Stimulated activated CD8-positive, alpha-beta memory T cell treated with anti-CD3 and anti-CD28 coated beads, Interleukin-7, amount 100 ng/mL, for 4 hours (primary cell): Measurements from ENCODE around the gene FAF1.

Experiments used
- DNase-seq, 2 donors: peaks; one replicate each; pipeline ENCODE4 v3.0.0-alpha.2; 2020; ENCODE audit warnings: low read depth in 2 of 2

Gene FAF1

DNA sequence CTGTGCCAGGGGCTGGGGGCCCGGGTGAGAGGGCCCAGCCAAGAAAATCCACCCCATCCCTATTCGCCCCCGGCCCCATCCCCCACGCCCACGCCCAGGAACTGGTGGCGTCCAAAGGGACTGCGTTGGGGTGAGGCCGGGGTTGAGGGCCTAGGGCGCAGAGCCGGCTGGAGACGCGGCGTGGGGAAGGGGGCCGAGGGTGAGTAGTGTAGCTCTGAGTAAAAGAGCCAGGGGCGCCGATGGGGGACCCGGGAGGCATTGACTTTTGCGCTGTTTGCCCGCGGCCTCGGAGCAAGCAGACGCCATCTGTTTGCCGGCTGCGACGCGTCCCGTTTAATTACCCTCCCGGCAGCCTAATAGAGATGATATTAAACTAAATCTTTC lies 533.4 kb downstream of the FAF1 start:
- DNase-seq: no peak

DNA sequence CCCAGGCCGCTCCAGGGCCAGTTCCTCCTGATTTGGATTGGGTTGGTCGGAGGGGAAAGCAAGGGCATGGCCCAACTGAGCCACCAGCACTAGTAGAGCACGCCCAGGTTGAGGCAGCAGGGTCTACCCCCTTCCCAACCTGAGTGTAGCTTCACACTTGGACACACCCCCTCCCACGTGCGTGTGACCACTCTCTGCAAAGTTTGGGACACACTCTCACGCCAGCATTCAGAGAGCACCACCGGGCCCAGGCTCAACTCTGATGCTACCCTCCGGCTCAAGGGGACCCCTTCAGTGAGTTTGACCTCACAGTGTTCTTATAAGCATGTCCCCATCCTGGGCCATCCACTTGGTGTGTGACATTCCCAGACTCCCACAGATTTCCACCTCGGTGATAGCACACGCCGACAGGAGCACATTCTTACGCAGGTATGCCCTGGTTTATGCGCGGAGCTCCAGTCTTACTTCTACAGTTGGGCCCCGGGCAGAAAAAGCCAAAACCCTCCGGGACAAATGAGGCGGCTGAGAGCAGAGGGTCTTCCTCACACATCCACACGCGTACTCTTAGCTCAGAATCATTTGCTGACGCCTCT lies 533.9 kb downstream of the FAF1 start:
- no peak for DNase-seq

DNA sequence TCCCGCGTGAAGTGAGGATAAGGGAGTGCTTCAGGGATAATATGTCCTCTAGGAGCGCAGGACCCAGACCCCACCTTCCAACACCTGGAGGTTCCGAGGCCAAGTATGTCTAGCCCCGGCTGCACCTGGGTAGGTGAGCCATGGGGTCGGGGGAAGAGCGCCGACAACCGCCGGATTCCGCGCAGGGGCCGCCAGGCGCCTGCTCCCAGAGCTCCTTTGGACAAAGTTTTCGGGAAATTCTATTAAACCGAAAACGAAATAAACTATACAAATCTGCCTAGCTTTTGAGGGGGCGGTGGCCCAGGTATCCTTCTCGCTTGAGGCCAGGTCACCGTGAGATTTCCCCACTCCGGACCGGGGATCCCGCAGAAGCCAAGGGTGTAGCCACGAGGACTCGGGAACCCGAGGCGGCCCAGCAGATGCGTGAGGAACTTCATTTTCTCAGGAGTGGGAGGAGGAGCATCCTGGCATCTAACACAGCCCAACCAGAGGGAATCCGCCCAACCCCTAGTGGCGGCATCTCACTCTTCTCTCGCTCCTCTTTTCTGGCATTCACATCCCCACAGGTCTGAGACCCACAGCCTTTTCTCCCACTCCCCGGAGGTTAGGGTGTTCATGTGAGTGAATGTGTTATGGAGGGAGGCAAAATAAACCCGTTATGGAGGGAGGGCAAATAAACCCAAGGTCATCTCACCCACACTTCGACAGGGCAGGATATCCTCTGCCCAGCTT lies 534.5 kb downstream of the FAF1 start:
- no peak for DNase-seq

DNA sequence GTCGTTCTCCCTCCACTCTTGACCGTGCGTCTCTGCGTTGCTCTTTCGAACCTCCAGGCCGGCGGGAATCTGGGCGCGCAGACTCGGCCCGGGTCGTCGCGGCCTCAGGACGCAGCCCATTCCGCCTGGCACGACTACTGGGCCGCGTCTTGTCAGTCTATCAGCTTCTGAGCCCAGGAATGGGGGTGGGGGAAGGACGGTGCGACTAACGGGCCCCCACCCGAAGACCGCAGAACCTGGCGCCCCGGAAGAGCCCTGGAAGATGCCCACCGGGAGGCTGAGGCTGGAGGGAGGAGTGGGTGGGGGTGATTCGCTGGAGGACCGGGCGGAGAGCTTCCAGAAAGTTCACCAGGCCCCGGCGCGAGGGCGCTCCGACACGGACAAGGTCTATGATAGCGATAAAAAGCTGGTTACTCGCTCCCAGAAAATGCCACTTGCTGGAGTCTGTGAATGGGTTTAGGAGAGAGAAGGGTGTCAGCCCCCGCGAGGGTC lies 535.1 kb downstream of the FAF1 start:
- no peak for DNase-seq

DNA sequence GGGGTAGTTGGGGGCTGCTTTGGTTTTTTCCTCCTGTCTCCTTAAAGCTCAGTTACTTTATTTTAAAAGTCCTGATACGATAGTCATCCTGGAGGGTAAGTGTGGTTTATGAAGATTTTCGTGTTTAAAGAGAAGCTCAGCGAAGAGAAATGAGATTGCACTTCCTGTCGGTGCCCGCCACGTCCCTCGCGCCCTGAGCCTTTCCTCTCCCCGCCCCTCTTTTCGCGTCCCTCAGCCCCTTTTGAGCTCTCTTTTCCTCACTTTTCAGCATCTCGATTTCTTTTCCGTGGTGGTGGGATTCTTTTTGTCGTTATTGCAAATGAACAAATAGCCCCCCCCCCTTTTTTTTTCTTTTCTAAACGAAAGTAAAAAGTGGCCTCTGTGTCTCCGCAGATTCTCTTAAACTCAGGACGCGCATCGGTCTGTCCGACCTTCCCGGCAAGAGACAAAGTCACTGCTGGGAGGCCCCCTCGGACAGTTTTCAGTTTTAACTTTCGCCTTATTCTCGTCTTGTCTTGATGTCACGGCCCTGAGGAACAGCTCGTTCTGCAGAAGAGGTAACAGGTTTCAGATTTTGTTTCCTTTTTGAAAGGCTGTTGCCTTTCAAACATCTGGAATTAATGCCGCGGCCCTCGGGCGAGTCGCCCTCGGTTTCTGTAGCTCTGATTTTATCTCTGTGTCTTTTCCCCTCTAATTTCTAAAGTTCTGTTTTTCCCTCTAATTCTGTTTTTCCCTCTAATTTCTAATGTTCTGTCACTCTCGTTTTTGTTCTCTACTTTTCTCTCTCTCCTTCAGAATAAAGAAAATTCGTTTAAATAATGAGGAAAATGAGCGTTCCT lies 535.8 kb downstream of the FAF1 start:
- DNase-seq: no peak

DNA sequence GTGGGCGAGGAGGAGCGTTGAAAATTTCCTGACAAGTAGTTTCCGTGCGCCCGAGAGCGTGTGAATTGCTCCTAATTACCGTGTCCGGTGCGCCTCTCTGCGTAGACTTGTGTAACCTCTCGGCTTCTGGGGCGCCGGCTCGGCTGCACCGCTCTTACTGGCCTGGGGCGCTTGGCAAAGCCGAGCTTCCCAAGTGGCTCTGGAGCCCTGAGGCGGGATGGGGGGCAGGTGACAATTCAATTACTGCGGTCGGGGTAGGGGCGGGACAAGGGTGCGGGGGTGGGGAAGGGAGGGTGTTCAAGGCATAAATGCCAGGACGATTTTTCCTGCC lies 536.4 kb downstream of the FAF1 start:
- no peak for DNase-seq

DNA sequence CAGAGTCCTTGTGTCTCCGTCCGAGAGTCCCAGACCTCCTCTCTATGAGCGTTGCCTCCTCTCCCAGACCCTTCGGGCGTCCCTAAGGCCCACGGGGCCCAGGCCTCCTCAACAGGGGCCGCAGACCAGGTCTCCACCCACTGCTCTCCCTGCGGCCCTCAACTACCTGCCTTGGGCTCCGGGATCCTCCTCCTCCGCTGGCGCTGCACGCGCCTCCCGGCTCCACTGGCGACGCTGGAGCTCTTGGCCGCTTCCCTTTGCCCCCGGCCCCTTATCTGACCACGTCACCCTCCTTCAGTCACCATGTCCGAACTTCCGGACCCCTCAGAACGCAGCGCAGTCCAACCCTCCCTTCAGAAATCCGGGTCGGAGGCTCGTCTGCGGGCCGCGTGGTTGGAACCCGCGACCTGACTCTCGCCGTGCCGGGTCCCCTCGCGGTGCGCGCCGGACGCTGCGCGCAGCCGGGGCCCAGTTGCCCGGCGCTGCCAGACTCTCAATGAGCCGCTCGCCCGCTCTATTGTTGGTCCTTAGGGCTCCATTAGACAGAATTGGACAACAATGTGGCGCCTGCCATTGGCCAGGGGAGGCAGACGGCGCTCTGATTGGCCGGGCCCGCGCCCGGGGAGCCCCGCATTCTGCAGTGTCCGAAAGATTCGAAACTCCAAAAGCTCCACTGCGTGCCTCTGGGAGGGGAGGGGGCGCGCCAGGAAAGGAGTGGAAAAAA lies 537.0 kb downstream of the FAF1 start, which contains the start of gene DMRTA2:
TSS of gene DMRTA2 (minus strand) at position 498 of the 724 bp plus-strand sequence. CDS start 1,907 bp downstream, outside the sequence.
- DNase-seq: no peak

DNA sequence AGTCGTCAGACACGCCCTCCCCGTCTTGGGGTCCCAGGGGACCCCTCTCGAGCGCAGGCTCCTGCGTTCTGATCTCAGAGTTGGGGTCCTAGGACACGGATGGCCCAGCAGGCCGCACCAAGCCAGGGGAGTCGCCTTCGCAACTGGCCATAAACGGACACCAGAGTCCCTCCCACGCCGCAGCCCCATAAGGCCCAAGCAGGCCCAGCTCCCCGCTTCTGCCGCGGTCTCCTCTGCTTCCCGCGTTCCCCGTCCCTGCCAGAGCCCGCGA lies 537.5 kb downstream of the FAF1 start:
- no peak for DNase-seq

DNA sequence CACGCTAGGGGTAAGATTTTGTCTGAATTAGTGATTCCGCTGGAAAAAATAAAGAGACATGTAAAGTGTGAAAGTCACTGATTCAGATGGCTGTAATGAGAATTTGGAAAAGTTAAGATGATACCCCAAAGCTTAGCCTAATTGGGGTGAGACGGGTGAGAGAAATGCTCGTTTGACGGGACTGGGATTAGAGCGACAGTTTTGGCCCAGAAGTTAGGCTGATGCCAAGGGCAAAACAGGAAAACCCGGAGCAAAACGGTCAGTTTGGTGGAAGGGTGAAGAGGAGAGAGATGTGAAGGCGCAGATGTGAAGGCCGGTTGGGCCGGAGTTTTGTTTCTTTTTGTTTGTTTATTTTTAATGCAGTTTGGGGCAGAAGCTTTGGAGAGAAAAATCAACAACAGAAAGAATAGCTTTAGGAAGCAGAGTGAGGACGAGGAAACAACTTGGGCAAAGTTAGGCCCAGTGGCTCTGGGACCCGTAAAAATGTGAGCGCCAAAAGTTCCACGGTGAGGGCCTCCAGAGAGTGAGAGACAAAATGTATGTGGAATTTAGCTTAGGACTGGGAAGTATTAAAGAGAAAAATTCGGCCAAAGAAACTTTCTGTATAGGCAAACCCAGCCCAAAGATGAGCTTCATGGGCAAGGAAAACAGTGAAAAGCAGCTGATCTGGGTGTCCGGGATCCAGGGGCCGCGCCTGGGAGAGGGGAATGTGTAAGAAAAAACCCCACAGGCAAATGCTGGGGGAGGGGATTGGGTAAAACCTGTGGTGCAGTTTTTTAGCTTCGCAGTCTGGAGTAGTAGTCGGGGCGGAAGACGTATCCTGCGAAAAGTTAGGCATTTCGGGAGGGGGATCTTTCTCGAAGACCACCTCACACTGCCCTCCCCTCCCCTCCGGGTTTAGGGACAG lies 538.0 kb downstream of the FAF1 start:
- no peak for DNase-seq

DNA sequence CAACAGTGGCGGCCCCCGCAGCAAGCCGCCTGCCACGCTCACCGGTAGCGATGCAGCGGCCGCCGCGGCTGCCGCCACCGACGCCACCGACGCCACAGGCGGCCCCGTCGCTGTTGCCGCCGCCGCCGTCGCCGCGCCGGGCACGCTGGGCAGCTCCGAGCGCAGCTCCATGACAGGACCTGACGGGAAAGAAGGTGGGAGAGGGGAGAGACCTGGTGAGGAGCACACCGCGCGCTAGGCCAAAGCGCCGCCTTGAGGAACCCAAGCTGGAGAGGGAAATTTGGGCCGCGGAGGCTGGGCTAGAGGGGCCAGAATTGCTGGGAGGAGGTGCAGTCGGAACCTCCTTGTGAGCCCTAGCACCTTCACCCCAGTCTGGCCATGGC lies 538.7 kb downstream of the FAF1 start:
- no peak for DNase-seq

DNA sequence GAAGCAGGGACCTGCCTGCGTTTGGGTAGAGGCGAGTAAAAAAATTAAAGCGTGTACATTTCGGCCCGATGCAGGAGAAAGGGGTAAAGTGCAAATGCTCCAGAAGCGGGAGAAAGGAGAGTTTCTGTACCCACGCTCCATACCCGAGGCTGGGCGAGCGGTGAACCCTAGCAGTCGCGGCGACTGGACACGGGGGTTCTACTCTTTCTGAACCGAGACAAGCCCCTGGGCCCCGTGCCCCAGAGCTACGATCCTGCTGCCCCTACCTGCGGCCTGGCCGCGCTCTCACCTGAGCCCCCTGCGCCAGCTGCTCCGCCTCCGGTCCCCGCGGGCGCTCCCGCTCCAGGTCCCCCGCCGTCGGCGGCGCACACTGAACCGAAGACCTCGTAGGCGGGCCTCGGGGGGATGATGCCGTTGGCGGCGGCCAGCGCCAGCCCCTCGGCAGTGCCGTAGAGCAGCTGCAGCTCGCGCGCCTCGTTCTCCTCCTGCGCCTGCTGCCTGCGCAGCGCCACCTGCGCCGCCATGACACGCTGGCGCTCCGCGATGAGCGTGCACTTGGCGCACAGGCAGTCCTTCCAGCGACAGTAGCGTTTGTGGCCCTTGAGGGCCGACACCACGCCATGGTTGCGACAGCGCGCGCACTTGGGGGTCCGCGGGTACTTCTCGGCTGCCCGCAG lies 539.2 kb downstream of the FAF1 start:
- no peak for DNase-seq

DNA sequence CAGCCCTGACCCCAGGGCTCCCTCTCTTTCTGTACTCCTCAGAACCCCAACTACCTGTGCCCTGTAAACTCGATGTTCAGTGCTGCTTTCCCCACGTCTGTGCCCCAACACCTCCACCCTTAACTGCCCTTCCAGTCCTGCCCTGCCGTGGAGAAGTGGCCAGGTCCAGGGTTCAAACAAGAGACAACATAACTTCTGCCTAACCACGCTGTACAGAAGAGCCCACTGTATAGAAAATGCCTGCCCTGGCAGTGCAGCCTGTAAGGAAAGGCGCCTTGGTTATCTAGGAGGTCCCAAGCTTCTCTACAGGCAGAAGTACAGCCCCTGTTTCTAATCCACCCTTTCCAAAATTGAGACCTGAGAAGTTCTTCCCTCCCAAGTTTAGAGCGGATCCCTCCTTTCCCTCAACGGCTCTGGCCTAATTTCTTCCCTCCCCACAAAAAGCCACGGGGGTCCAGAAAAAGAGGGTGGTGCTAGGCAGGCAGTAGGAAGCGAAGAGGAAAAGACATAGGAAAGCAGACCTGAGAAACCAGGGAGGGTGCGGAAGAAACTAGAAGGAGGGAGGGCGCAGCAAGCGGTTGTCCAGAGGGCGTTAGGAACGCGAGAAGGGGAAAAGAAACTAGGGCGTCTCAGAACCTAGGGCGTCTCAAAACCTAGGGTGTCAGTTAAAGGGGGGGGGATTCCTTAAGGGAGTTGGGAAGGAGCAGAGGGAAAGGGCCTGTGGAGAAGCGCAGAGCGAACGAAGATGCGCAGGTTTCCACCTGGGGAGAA lies 540.0 kb downstream of the FAF1 start:
- DNase-seq: no peak

DNA sequence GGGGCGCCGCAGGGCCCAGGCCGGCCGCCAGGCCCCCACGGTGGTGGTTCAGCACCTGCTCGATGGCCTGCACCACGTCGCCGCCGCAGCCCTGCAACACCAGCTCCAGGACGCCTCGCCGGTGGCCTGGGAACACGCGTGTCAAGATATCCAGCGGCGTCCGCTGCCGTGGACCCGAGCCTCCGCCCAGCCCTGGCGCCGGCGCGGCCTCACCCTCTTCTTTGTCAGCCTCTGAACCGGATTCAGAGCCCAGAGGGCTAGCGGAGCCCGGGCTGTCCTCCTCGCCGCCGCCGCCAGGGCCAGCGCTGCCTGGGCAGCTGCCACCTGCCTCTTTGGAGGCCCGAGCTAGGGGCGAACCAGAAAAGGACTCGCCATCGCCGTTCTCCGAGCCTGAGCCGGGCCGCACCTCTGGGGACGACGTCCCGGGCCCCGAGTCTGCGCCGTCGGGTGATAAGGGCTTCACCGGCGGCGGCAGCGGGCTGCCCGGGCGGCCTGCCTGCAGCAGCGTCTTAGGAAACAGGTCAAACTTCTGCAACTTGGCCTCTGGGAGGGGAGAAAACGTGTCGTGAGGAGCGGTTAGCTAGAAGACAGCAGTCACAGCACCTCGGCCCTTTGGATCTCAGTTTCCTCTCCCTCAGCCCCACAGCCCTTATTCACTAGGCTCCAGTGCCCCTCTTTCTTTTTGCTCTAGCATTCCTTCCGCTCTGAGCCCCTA lies 540.7 kb downstream of the FAF1 start:
- no peak for DNase-seq

DNA sequence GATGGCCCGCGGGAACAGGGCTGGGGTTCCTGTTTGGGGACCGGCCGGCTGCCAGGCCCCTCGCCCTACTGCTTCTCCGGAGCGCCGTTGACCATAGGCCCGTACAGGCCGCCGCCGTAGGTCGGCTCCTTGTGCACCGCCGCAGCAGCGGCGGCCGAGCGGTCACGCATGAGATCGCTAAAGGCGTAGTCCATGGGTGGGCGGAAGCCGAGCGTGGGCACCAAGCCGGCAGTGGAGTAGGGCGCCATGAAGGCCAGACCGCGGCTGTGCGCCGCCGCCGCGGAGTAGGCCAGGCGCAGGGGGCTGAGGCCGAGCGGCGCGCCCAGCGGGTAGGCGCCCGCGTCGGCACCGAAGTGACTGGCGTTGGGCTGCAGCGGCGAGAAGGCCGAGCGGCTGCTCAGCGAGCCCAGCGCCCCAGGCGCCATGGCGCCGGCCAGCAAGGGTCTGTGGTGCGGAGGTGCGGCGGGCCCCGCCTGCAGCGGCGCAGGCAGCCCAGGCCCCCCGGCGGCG lies 541.4 kb downstream of the FAF1 start:
- DNase-seq: no peak

DNA sequence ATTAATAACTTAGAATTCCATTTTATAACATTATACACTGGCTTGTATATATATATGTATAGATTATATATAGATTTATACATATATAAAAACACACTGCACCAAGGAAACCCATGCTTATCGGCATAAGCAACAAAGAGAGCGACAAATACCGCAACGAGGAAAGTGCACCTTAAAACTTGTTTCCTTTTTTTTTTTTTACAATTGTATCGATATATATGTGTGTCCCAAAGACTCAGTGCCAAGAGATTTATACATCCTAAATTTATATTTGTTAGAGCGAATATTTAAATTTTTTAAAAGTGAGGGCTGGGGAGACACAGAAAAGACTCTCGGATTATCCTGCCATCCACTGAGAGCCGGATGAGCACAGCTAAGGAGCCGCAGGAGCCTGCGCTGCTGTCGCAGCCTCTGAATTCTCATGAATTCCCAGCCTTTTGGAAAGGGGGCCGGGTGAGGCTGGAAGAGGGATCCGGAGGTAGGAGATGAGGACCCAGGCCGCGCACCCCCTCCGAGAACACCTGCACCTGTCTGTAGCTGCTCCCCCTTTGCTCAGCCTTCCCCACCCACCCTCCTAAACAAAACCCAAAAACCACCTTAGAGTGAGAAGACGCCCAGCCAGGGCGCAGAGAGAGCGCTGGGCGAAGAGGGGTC lies 542.0 kb downstream of the FAF1 start:
- DNase-seq: no peak

DNA sequence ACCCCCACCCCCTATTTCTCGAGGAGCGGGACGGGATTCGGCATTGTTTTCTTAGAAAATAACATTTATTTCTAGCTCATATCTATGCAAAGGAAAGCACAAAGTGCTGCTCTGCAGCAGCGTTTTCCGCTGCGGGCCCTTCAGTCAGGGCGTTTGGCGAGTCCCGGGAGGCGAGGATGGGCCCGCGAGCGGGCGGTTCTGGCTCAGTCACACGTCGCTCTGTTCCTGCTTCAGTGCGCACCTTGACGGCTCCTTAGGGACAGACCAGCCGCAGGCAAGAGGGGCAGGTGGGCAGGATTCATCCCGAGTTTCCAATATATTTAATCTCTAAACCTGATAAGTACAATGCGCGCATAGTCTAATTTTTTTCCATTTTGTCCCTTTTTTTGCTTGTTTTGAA lies 542.6 kb downstream of the FAF1 start:
- no peak for DNase-seq

DNA sequence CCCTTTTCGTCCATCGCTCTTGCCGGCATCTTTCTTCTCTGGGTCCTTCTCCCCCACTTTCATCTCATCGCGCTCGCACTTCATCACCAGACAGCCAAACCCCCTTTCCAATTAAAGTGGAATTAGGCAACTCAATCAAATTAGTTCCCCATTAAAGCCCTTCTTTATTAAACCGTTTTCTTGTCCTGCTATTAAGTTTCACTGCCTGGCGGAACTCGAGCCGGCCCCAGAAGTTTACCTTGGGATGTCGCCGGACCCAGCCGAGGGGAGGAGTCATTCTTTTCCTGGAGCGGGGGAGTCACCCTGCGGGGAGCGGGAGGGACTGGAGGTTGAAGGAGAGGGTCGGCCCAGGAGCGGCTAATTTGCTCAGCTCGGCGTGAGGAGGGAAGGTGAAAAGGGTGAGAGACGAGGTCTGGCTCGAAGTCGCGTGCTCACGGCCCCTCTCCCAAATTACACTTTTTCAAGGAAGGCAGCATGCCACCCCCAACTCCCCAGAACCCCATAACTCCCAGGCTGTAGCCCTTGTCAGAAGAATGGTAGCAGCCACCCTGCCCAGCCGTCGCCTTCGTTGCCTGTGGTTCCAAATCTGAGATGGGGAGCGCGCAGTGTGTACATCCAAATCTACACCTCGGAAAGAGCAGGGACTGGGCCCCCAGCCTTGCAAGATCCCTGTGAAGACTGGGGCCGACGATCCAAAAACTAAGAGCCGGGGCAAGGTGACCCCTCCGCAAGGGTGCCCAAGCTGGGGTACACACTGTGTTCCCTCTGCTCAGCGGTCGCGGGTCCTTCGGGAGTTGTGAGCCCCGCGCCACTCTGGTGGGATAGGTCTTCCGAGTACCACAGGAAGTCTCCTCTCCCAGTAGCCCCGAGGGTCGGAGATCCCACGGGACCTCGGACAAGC lies 543.3 kb downstream of the FAF1 start:
- no peak for DNase-seq

DNA sequence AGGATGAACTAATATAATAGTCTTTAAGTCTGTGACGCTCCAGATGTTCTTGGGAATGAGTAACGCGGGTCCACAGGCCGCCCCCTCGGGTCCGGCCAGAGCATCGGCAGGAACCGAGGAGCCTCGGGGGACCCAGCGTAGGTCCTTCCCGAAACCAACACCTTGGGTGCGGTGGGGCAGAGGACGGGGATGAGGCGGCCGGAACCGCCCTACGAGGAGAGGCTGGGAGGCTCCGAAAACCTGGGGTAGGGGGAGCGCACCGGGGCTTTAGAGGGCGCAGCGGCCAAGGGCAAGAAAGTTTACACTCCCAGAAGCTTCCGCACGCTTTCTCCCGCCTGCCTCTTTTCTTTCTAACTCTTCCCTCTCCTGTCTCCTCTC lies 543.9 kb downstream of the FAF1 start:
- no peak for DNase-seq
